Spleen (tissue), 11 donors: ENCODE measurements around the gene NYNRIN. TPM values are rescaled to one million over a fixed set of nuclear protein-coding genes. Genes with fewer than 3 reads are reported as not detected.

Experiments used
- DNase-seq: peaks from one replicate; pipeline ENCODE4 v3.0.0-alpha.2; 2020
- H3K27ac ChIP-seq, 8 donors: fragments of 200-600 bp; sonication (generic) in 7 of 8; 1 replicate in 4 of 8; 2 replicates in 4 of 8; pipeline versions ENCODE4 v1.5.0 to v1.8.0; 2016 to 2021; ENCODE audit warnings: inconsistent platforms in 4 of 8, mild to moderate bottlenecking in 4 of 8, moderate library complexity in 1 of 8
- H3K27me3 ChIP-seq, 7 donors: fragments of 200-600 bp; sonication (generic) in 6 of 7; replicated peaks in 1 of 7; 1 replicate in 4 of 7; 2 replicates in 3 of 7; pipeline versions ENCODE4 v1.5.0 to v1.8.0; 2016 to 2021; ENCODE audit warnings: inconsistent platforms in 3 of 7, mild to moderate bottlenecking in 1 of 7
- H3K36me3 ChIP-seq, 6 donors: fragments of 200-600 bp; sonication (generic) in 5 of 6; 1 replicate in 4 of 6; 2 replicates in 2 of 6; pipeline versions ENCODE4 v1.5.0 to v1.8.0; 2016 to 2021; ENCODE audit warnings: inconsistent platforms in 2 of 6
- H3K4me1 ChIP-seq, 6 donors: fragments of 200-600 bp; sonication (generic) in 5 of 6; 1 replicate in 3 of 6; 2 replicates in 3 of 6; pipeline versions ENCODE4 v1.5.0 to v1.8.0; 2016 to 2021; ENCODE audit warnings: inconsistent platforms in 3 of 6
- H3K4me3 ChIP-seq, 8 donors: fragments of 200-600 bp; sonication (generic) in 7 of 8; 1 replicate in 4 of 8; 2 replicates in 4 of 8; pipeline versions ENCODE4 v1.5.0 to v1.8.0; 2016 to 2021; ENCODE audit warnings: inconsistent platforms in 4 of 8, mild to moderate bottlenecking in 4 of 8, moderate library complexity in 2 of 8
- H3K9me3 ChIP-seq, 8 donors: fragments of 200-600 bp; sonication (generic) in 7 of 8; 1 replicate in 4 of 8; 2 replicates in 4 of 8; pipeline versions ENCODE4 v1.5.0 to v1.8.0; 2016 to 2021; ENCODE audit warnings: inconsistent platforms in 4 of 8
- POLR2A ChIP-seq, 3 donors: fragments of 450-650 bp; IDR thresholded peaks; one replicate each; pipeline ENCODE4 v1.5.1; 2017; ENCODE audit warnings: antibody characterized with exemption in 3 of 3, mild to moderate bottlenecking in 1 of 3
- POLR2AphosphoS5 ChIP-seq, 3 donors: sonication (generic); formaldehyde crosslinking; IDR thresholded peaks; one replicate each; pipeline ENCODE4 v1.5.1; 2017; ENCODE audit warnings: antibody characterized with exemption in 3 of 3
- WGBS, 5 donors: extraction: QIAGEN DNeasy Blood & Tissue Kit in 3 of 5; methylation state at CpG; one replicate each; pipeline versions ENCODE4 v1.1.5 to v1.1.7; 2013 to 2018; 5-methylcytosine and 5-hydroxymethylcytosine counted together
- intact Hi-C: fragments of 100-400 bp; cut with DNase I; formaldehyde crosslinking; loops from one replicate; pipeline ENCODE4 v1.15.0; 2023; ENCODE audit warnings: low total_unique reads
- polyA plus RNA-seq, 3 donors: library from polyadenylated mRNA; stranded (reverse); fragments of 200-250 nt; gene quantifications; one replicate each; pipeline ENCODE4 v1.2.1, GENCODE V29; 2013
- total RNA-seq, 7 donors: library from RNA; depleted of rRNA in 3 of 7; stranded (reverse); fragments of >200 nt in 3 of 7; fragmentation: NEBNext Ultra II Directional in 4 of 7; extraction: Animal tissue kit (Norgen Biotek cat#: 25700) in 4 of 7; gene quantifications; one replicate each; pipeline versions ENCODE4 v1.1.0 to v1.2.1, GENCODE V29; 2016 to 2021
- TF ChIP-seq, protein P1 (sequence below), 11 experiments: fragments of 200-600 bp in 7 of 11; fragments of 450-650 bp in 4 of 11; sonication (generic) in 4 of 11; IDR thresholded peaks in 8 of 11; conservative IDR thresholded peaks in 3 of 11; 1 replicate in 7 of 11; 2 replicates in 4 of 11; pipeline versions ENCODE4 v1.4.0 to v1.8.0; 2016 to 2021; ENCODE audit warnings: antibody characterized with exemption in 11 of 11, inconsistent platforms in 4 of 11, mild to moderate bottlenecking in 1 of 11
- donor health status: healthy with polysubstance abuse.
- donor health status: DM: no; HTN: no; CAD: no; lungs with moderate emphysema.
- donor health status: DM: no; HTN: no; CAD: no.
- donor health status: Bipolar disorder and iron deficiency.
- donor health status: healthy.
- donor health status: DM: no; HTN: no; CAD: no.
- donor health status: DM: yes; HTN: yes; CAD: no.

NYNRIN gene
- total and polyA plus RNA-seq, 10 donors: 0.87 to 18.0 (median 10.5) TPM

DNA sequence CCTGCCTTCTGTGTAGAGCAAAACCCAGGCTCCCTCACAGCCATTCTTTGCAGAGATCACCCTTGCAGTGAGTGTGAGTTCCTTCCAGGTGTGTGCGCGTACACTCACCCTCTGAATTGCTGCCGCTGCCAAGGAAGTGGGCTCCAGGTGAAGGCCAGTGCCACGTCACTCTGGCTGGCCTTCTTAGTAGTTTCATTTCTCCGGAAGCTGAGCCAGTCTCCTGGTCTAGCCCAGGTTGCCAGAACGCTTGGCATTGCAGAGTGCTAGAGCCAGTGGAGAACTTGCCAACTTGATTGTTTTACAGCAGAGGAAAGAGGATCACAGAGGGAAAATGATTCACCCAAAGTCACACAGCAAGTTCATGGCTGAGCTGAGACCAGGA, 19.7 kb downstream of the NYNRIN start:
- Histone ChIP-seq H3K36me3 (peaks cover 0 to 23% (median 15%) of the 10 kb centered on the region in 6 donors), H3K27ac (peak overlapping the region in 2 of 8 donors; percentile 6 to 13), H3K27me3 (peaks cover 0 to 20% (median 0%) of the 10 kb centered on the region in 7 donors), H3K4me1 (peaks cover 0 to 20% (median 2%) of the 10 kb centered on the region in 6 donors), H3K9me3 (no peaks in the 10 kb centered on the region), H3K4me3 (no peak overlapping the region)
- TF ChIP-seq POLR2AphosphoS5 (IDR thresholded peaks at IDR 0.05) (peak in 2 of 3 donors; percentile 42 to 43), POLR2A (IDR thresholded peaks at IDR 0.05) (no peak)
- intact Hi-C loops: loop anchor here (10.0 kb wide), 1 partner anchor 54 kb away; the partner anchor contains the start of gene NFATC4
- whole genome bisulfite sequencing, 5 donors: 56 to 67% (median 61%) methylated on average over 6 of the region's 6 CpGs
- DNase-seq: no peak

DNA sequence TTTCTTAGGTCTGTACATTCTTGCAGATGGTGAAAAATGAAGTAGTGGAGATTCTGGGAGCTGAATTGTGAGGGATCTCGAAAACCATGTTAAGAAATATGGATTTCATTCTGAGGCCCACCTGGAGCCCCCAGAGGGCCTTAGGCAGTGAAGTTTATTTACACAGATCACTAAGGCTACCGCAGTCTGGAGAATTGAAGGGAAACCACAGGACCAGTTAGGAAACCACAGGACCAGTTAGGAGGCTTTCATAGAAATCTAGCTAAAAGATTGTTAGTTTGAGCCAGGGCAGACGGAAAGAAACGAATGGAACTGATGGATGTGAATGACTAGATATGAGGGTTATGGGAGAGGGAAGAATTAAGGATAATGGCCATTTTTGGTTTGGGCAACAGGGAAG, 23.5 kb downstream of the NYNRIN start:
- intact Hi-C loops: no loop called here
- no peak overlapping the region for H3K4me3 ChIP-seq
- DNase-seq: no peak
- no peak overlapping the region for H3K27ac ChIP-seq
- peaks cover 0 to 11% (median 0%) of the 10 kb centered on the region in 7 donors for H3K27me3 ChIP-seq
- H3K9me3 ChIP-seq: no peaks in the 10 kb centered on the region
- 25 to 42% (median 32%) methylated on average over 4 of the region's 4 CpGs for WGBS, 5 donors
- peaks cover 0 to 38% (median 8%) of the 10 kb centered on the region in 6 donors for H3K4me1 ChIP-seq
- TF ChIP-seq POLR2AphosphoS5 (IDR thresholded peaks at IDR 0.05) (no peak), POLR2A (IDR thresholded peaks at IDR 0.05) (no peak)
- TF ChIP-seq, protein P1, sequence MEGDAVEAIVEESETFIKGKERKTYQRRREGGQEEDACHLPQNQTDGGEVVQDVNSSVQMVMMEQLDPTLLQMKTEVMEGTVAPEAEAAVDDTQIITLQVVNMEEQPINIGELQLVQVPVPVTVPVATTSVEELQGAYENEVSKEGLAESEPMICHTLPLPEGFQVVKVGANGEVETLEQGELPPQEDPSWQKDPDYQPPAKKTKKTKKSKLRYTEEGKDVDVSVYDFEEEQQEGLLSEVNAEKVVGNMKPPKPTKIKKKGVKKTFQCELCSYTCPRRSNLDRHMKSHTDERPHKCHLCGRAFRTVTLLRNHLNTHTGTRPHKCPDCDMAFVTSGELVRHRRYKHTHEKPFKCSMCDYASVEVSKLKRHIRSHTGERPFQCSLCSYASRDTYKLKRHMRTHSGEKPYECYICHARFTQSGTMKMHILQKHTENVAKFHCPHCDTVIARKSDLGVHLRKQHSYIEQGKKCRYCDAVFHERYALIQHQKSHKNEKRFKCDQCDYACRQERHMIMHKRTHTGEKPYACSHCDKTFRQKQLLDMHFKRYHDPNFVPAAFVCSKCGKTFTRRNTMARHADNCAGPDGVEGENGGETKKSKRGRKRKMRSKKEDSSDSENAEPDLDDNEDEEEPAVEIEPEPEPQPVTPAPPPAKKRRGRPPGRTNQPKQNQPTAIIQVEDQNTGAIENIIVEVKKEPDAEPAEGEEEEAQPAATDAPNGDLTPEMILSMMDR (IDR thresholded peaks at IDR 0.05 in 8 of 11, conservative IDR thresholded peaks at IDR 0.05 in 3 of 11): no peak
- no peaks in the 10 kb centered on the region for H3K36me3 ChIP-seq

- H3K4me3 ChIP-seq: no peak overlapping the region
- no peaks in the 10 kb centered on the region for H3K9me3 ChIP-seq
- no peak for DNase-seq
- intact Hi-C loops: no loop called here
- H3K4me1 ChIP-seq: peaks cover 0 to 45% (median 8%) of the 10 kb centered on the region in 6 donors
- H3K36me3 ChIP-seq: no peaks in the 10 kb centered on the region
- 56 to 63% (median 60%) methylated on average over 12 of the region's 12 CpGs for WGBS, 5 donors
- no peak overlapping the region for H3K27ac ChIP-seq
- peaks cover 0 to 7% (median 0%) of the 10 kb centered on the region in 7 donors for H3K27me3 ChIP-seq
- TF ChIP-seq, protein P1 (IDR thresholded peaks at IDR 0.05 in 8 of 11, conservative IDR thresholded peaks at IDR 0.05 in 3 of 11): no peak
- TF ChIP-seq POLR2A (IDR thresholded peaks at IDR 0.05) (no peak), POLR2AphosphoS5 (IDR thresholded peaks at IDR 0.05) (no peak)
These were observed 24.1 kb downstream of the NYNRIN start for GRCh38 chr14:24422694-24423601.

- intact Hi-C loops: no loop called here
- TF ChIP-seq, protein P1 (IDR thresholded peaks at IDR 0.05 in 8 of 11, conservative IDR thresholded peaks at IDR 0.05 in 3 of 11): no peak
- TF ChIP-seq POLR2A (IDR thresholded peaks at IDR 0.05): no peak
- TF ChIP-seq POLR2AphosphoS5 (IDR thresholded peaks at IDR 0.05): no peak
- H3K4me1 ChIP-seq: peaks cover 0 to 54% (median 22%) of the 10 kb centered on the region in 6 donors
- H3K27ac ChIP-seq: no peak overlapping the region
- no peaks in the 10 kb centered on the region for H3K9me3 ChIP-seq
- H3K27me3 ChIP-seq: no peaks in the 10 kb centered on the region
- H3K36me3 ChIP-seq: no peaks in the 10 kb centered on the region
- WGBS, 5 donors: 54 to 69% (median 61%) methylated on average over 3 of the region's 3 CpGs
- H3K4me3 ChIP-seq: no peak overlapping the region
- DNase-seq: no peak
These were observed 26.9 kb downstream of the NYNRIN start for GRCh38 chr14:24425704-24426103.
